Type B pancreatic cell (in vitro differentiated cells): ENCODE data around the gene MIDN. TPM values are rescaled to one million over a fixed set of nuclear protein-coding genes. Genes with fewer than 3 reads are reported as not detected.
"Not testable (repeated sequence)": the region's sequence is repeated elsewhere in the genome, so short reads cannot be mapped to it uniquely, and the experiment has no call there.

Experiments used
- DNase-seq: peaks from one replicate; pipeline ENCODE4 v3.0.0; 2021; ENCODE audit warnings: mixed read lengths; ENCODE audit not compliant: unreplicated experiment; ENCODE audit errors: extremely low spot score
- H3K27ac Mint-ChIP-seq: 2 replicates; pipeline ENCODE4 v1.8.0; 2021; ENCODE audit warnings: mild to moderate bottlenecking, mixed read lengths
- H3K27me3 Mint-ChIP-seq: 2 replicates; pipeline ENCODE4 v1.8.0; 2021; ENCODE audit warnings: mixed read lengths
- H3K36me3 Mint-ChIP-seq: 2 replicates; pipeline ENCODE4 v1.8.0; 2021; ENCODE audit warnings: mixed read lengths
- H3K4me1 Mint-ChIP-seq: one replicate; pipeline ENCODE4 v1.8.0; 2021; ENCODE audit warnings: mixed read lengths; ENCODE audit not compliant: unreplicated experiment
- H3K4me3 Mint-ChIP-seq: 2 replicates; pipeline ENCODE4 v1.8.0; 2021; ENCODE audit warnings: mild to moderate bottlenecking, mixed read lengths
- H3K9me3 Mint-ChIP-seq: 2 replicates; pipeline ENCODE4 v1.8.0; 2021; ENCODE audit warnings: mixed read lengths
- total RNA-seq: library from RNA; stranded (reverse); gene quantifications from 2 replicates; pipeline ENCODE4 v1.2.1, GENCODE V29; 2021; ENCODE audit warnings: low replicate concordance
- TF ChIP-seq, protein P1 (sequence below): fragments of 200-600 bp; sonication (generic); conservative IDR thresholded peaks from 2 replicates; pipeline ENCODE4 v1.5.0; 2021; ENCODE audit warnings: antibody characterized with exemption, mild to moderate bottlenecking

Gene MIDN
- total RNA-seq, 1 donor from 2014 or later, result 122 TPM

DNA sequence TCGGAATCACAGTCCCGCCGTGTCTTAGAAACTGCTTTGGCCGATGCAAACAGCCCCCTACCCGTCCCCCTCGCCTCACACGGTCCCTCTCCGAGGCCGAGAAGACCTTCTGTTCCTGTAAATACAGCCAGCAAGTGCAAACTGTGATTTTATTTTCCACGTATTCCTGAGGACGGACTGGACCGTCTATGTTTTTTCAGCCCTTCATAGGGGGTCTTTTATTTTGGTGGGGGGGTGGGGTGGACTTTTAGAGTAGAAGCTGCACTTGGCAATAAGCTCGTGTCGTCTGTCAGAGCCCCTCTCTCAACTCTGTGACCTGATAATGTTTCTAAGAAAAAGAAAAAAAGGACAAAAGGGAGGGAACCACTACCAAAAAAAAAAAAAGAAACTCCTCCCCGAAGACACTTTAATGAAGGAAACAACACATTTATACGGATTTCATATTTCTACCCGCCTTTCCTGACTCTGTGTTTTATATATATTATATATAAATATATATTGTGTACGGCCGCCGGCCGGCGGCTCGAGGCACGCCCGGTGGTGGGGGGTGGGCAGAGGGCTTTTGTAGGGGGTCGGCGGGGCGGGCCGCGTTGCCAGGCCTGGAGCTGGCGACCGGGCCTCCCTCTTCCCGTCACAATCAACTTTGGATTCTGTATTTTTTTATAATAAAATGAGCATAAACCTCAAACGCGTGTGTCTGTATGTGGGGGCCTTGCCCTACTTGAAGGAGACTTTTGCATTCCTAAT, 52.5 kb downstream of the MIDN start:
- Mint-ChIP-seq H3K27ac (no peak overlapping the region), H3K36me3 (no peaks in the 10 kb centered on the region), H3K4me1 (peaks cover 3% of the 10 kb centered on the region), H3K27me3 (no peaks in the 10 kb centered on the region), H3K4me3 (no peak overlapping the region), H3K9me3 (no peaks in the 10 kb centered on the region)
- TF ChIP-seq, protein P1, sequence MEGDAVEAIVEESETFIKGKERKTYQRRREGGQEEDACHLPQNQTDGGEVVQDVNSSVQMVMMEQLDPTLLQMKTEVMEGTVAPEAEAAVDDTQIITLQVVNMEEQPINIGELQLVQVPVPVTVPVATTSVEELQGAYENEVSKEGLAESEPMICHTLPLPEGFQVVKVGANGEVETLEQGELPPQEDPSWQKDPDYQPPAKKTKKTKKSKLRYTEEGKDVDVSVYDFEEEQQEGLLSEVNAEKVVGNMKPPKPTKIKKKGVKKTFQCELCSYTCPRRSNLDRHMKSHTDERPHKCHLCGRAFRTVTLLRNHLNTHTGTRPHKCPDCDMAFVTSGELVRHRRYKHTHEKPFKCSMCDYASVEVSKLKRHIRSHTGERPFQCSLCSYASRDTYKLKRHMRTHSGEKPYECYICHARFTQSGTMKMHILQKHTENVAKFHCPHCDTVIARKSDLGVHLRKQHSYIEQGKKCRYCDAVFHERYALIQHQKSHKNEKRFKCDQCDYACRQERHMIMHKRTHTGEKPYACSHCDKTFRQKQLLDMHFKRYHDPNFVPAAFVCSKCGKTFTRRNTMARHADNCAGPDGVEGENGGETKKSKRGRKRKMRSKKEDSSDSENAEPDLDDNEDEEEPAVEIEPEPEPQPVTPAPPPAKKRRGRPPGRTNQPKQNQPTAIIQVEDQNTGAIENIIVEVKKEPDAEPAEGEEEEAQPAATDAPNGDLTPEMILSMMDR, result no peak
- no peak for DNase-seq

DNA sequence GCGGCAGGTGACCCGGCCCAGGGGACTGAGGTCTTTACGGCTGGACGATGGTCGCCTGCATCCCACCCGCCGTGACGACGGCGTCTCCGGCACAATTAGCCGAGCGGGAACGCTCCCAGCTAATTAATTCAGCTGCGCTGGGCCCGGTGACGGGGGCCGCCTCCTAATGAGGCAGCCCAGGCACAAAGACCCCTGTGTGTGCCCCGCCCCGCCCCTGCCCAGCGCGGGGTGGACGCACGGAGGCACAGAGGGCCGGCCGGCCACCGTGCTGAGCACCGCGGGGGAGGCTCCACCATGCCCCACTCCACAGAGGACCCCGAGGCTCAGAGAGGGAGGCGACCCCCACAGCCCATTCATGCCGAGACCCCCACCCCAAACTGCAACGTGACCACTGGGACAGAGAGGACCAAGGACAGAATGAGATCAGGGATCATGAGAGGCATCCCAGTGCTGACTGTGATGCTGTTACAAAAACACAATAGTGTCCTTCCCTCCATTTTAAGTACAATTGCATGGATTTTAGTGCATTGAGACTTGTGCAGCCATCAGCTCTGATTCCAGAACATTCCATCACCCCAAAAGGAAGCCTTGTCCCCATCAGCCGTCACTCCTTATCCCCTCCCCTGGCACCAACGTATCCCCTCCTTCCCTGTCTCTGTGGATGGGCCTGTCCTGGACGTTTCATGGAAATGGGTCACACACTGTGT, 54.3 kb downstream of the MIDN start:
- TF ChIP-seq, protein P1, result no peak
- no peak for DNase-seq
- Mint-ChIP-seq H3K27ac (no peak overlapping the region), H3K27me3 (no peaks in the 10 kb centered on the region), H3K4me3 (no peak overlapping the region), H3K4me1 (no peaks in the 10 kb centered on the region), H3K9me3 (no peaks in the 10 kb centered on the region), H3K36me3 (no peaks in the 10 kb centered on the region)

DNA sequence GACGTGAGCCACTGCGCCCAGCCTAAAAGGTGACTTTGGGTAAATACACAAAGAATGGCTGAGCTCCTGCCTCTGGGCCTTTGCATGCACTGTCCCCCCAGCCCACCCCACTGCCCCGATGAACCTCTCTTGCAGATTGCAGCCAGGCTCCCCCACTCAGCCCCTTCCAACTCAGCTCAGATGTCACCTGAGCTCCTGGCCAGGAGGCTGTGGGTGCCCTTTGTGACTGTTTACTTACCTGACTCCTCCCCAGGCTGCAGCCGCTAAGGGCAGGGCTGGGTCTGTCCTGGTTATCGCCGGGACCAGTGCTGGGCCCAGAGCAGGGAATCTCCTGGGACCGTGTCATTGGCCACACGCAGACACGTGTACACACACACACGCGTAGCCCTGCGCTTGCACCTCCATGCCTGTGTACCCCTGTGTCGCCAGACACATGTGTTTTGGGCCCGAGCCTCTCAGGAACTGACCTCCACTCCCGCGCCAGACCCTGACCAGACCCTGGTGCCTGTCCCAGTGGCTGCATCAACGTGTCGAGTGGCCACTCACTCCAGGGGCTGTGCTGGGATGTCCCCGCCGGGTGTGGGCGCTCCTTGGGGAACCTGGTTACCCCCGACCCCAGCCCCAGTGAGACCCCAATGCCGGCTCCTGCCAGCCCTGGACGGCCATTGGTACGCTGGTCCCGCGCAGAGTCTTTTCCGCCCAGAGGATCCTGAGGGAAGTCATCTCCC, 56.0 kb downstream of the MIDN start:
- Mint-ChIP-seq H3K27me3 (no peaks in the 10 kb centered on the region), H3K4me3 (no peak overlapping the region), H3K36me3 (no peaks in the 10 kb centered on the region), H3K27ac (peak overlapping the region; percentile 41), H3K4me1 (no peaks in the 10 kb centered on the region), H3K9me3 (no peaks in the 10 kb centered on the region)
- DNase-seq, result no peak
- TF ChIP-seq, protein P1, result no peak

DNA sequence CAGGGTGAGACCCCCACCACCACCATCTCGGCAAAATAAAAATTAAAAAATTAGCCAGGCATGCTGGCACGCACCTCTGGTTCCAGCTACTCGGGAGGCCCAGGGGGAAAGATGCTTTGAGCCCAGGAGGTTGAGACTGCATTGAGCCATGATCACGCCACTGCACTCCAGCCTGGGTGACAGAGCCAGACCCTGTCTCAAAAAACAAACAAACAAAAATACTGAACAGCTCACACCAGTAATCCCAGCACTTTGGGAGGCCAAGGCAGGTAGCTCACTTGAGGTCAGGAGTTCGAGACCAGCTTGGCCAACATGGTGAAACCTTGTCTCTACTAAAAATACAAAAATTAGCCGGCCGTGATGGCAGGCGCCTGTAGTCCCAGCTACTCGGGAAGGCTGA, 57.0 kb downstream of the MIDN start:
- H3K36me3 Mint-ChIP-seq, H3K4me3 Mint-ChIP-seq, H3K27ac Mint-ChIP-seq, H3K9me3 Mint-ChIP-seq, H3K27me3 Mint-ChIP-seq, DNase-seq, H3K4me1 Mint-ChIP-seq: not testable (repeated sequence)

DNA sequence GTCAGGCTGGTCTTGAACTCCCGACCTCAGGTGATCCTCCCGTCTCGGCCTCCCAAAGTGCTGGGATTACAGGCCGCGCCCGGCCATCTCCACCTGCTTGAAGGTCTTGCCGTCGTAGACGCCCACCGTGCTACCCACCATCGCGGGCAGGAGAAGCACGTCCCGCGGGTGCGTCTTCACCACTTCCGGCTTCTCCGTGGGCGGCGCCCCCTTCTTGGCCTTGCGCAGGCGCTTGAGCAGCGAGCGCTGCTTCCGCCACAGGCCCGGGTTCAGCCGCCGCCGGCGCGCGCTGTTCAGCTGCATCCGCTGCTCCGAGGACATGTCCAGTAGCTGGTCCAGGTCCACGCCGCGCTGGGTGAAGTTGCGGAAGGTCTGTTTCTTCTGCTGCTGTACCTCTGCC, 58.9 kb downstream of the MIDN start:
- no peak for DNase-seq
- Mint-ChIP-seq H3K27me3 (no peaks in the 10 kb centered on the region), H3K9me3 (no peaks in the 10 kb centered on the region), H3K36me3 (no peaks in the 10 kb centered on the region), H3K27ac (no peak overlapping the region), H3K4me3 (no peak overlapping the region), H3K4me1 (no peaks in the 10 kb centered on the region)
- TF ChIP-seq, protein P1, result no peak
